GM12872 (cell line): ENCODE data around the gene METTL1.
A peak's percentile ranks its signal among the peaks of the same experiment; 100 is the strongest.

Source experiments
- TF ChIP-seq, protein P1 (sequence below): IDR thresholded peaks from 3 replicates; pipeline ENCODE4 v1.5.1; 2011; ENCODE audit warnings: low read depth, mild to moderate bottlenecking, low read length, moderate library complexity; ENCODE audit not compliant: insufficient read depth

METTL1 gene

DNA sequence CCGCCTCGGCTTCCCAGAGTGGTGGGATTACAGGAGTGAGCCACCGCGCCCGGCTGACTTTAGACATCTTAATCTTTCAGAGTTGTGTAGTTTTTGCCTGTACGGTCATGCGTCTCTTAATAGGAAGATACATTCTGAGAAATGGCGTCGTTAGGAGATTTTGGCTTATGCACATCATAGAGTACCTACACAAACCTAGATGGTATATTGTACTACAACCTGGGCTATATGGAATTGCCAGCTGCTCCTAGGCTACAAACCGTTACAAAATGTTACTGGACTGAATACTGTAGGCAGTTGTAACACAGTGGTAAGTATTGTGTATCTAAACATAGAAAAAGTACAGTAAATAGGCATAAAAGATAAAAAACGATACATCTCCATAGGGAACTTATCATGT is 12.0 kb upstream of the METTL1 start:
- TF ChIP-seq, protein P1, sequence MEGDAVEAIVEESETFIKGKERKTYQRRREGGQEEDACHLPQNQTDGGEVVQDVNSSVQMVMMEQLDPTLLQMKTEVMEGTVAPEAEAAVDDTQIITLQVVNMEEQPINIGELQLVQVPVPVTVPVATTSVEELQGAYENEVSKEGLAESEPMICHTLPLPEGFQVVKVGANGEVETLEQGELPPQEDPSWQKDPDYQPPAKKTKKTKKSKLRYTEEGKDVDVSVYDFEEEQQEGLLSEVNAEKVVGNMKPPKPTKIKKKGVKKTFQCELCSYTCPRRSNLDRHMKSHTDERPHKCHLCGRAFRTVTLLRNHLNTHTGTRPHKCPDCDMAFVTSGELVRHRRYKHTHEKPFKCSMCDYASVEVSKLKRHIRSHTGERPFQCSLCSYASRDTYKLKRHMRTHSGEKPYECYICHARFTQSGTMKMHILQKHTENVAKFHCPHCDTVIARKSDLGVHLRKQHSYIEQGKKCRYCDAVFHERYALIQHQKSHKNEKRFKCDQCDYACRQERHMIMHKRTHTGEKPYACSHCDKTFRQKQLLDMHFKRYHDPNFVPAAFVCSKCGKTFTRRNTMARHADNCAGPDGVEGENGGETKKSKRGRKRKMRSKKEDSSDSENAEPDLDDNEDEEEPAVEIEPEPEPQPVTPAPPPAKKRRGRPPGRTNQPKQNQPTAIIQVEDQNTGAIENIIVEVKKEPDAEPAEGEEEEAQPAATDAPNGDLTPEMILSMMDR, result no peak

DNA sequence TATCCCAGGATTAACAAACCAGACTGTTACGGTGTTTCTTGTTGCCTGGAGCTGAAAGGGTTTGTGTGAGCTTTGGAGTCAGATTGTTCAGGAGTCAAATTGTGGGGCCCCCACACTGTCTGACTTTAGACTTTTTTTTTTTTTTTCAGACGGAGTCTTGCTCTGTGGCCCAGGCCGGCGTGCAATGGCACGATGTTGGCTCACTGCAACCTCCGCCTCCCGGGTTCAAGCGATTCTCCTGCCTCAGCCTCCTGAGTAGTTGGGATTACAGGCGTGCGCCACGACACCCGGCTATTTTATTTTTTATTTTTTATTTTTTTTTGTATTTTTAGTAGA is 11.5 kb upstream of the METTL1 start:
- TF ChIP-seq, protein P1, result no peak

DNA sequence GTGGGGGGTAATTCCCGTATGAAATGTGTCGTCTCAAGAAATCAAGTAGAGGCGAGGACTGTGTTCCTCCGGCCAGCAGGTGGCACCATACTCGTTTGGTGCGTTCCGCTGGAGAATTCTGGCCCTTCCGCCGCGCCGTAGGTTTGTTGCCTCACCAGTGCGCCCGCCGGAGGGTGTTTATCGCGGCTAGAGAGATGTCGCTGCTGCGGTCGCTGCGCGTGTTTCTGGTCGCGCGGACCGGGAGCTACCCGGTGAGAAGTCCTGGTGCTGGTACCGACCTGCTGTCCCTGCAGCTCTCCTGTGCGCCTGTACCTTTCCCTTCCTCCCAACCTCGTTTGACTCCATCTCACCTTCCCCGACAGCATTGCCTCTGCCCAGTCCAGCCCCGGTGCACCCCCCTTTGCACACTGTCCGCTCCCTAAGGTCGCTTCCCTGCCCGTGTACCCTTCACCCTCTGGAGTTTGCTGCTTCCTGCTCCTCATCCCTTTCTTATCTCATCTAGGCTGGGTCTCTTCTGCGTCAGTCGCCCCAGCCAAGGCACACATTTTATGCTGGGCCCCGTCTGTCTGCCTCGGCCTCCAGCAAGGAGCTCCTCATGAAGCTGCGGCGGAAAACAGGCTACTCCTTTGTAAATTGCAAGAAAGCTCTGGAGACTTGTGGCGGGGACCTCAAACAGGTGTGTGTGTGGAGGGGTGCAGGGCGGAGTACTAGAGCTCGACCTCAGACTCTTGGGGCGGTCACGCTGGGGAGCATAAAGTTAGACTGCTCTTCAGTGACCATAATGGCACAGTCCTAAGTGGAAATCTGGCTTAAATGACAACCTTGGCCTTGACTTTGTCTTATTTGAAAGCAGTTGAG is 10.9 kb upstream of the METTL1 start, which contains the start of gene TSFM:
Gene TSFM (plus strand): TSS at position 180 of the 858 bp plus-strand sequence. CDS start 15 bp downstream, at position 195.
- TF ChIP-seq, protein P1, result peak; percentile 92

DNA sequence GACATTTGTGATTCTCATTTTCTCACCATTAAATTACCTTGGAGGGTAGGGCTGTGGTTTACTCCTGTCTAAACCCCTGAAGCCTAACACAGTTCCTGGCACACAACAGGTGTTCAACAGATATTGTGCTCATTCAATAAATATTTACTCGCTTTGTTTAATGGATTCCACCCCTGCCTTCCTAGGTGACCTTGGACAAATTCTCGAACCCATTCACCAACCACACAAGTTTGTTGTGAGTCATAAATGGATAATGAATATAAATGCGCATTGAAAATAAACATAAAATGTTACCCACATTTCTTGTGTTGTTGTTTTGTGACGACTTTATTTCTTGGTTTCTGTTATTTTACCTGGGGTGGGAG is 10.3 kb upstream of the METTL1 start:
- TF ChIP-seq, protein P1, result no peak

DNA sequence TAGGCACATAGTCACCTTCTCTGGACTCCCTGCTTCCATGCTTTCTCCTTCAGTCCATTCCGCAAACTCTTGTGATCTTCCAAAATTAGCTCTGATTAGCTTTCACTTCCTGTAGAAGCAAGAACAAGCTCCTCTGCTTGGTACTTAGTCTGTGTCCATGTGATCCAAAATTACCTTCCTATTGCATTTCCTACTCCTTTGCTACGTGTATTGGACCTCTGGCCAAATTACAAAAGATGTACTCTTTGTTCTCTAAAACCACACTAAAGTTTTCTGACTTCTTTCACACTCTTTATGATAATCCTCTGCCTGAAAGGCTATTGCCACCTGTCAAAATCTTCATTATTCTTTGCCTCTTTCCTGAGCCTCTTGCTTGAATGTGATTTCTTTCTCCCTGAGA is 9.9 kb upstream of the METTL1 start:
- TF ChIP-seq, protein P1, result no peak

DNA sequence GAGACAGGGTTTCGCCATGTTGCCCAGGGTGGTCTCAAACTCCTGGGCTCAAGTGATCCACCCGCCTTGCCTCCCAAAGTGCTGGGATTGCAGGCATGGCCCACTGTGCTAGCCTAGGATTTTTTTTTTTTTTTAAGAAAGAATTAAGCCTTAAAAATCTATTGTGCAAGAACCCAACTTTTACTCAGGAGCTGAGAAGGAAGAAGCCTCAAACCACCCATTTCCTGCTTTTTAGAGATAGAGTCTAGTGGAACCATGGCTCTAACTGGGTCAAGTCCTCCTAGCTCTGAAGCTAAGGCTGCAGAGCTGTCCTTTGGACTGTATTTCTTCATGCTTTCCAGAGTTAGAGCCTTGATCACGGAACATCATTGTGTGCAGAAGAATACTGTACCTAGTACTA is 9.3 kb upstream of the METTL1 start:
- TF ChIP-seq, protein P1, result no peak

DNA sequence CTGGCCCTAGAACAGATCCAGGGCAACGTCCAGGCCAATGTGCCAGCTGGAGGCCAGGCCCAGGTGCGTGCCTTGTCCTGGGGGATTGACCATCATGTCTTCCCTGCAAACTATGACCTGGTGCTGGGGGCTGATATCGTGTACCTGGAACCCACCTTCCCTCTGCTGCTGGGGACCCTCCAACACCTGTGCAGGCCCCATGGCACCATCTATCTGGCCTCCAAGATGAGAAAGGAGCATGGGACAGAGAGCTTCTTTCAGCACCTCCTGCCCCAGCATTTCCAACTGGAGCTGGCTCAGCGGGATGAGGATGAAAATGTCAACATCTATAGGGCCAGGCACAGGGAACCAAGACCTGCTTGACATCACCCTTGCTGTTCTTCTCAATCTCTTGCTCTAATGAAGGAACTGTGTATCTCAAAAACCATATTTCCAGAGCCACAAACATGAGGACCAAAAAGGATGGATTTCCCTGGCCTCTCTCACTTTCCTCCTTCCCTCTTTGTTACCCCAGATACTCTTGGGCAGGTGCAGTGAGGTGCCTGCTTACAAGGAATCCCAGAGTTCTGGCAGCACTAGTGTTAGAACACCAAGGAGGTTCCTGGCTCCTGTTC is 8.5 kb upstream of the METTL1 start:
- TF ChIP-seq, protein P1, result no peak
